Measurements from ENCODE around the gene SPDEF.

The SPDEF gene

DNA sequence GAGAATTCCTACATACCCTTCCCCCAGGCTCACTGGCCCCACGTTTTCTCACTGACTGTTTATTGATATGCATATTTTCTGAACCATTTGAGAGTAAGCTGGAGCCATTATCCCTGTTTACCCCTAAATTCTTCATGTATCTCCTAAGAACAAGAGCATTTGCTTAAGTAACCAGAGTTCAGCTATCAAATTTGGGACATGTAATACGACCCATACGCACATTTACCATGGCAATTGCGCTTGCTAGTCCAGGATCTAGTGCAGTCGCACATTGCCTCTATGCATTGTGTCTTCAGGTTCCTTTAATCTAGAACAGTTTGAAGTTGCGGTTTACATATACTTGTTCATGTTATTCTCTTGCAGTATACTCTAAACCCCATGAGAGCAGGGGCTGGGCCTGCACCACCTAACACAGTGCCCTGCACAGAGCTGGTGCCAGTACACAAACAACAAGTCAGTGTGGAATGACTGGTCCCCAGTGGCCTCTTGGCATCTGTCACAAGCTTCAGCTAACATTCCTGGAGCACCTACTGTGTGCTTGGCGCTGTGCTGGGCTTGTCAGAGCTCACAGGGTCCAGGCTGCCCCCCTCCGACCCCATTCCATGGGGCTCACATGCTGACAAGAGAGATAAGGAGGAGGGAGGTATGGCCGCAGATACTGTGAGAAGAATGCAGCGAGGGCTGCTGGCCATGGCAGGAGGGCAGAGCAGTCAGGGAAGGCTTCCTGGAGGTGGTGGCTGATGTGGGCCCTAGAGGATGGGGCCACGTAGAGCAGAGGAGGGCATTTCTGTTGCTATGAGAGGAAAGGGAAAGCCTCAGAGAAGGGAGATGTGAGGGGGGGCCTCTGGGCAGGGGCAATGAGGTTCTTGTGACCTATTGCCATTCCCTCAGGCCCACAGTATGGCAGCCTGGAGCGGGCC is 28.1 kb downstream of the SPDEF start:
- Histone ChIP-seq H3K4me3 (ENCODE audit: severe bottlenecking) (no peak overlapping the region), H3K9me3 (ENCODE audit: severe bottlenecking) (no peaks in the 10 kb centered on the region), H3K36me3 (ENCODE audit: low read depth) (no peaks in the 10 kb centered on the region), H3K27me3 (ENCODE audit: insufficient read depth, poor library complexity, severe bottlenecking) (no peaks in the 10 kb centered on the region), H3K4me1 (ENCODE audit: insufficient read depth, poor library complexity, severe bottlenecking) (no peaks in the 10 kb centered on the region), H3K27ac (ENCODE audit: poor library complexity, severe bottlenecking) (no peak overlapping the region)
- no peak for ATAC-seq (ENCODE audit: low read depth)
- TF ChIP-seq, protein P1, sequence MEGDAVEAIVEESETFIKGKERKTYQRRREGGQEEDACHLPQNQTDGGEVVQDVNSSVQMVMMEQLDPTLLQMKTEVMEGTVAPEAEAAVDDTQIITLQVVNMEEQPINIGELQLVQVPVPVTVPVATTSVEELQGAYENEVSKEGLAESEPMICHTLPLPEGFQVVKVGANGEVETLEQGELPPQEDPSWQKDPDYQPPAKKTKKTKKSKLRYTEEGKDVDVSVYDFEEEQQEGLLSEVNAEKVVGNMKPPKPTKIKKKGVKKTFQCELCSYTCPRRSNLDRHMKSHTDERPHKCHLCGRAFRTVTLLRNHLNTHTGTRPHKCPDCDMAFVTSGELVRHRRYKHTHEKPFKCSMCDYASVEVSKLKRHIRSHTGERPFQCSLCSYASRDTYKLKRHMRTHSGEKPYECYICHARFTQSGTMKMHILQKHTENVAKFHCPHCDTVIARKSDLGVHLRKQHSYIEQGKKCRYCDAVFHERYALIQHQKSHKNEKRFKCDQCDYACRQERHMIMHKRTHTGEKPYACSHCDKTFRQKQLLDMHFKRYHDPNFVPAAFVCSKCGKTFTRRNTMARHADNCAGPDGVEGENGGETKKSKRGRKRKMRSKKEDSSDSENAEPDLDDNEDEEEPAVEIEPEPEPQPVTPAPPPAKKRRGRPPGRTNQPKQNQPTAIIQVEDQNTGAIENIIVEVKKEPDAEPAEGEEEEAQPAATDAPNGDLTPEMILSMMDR (IDR thresholded peaks at IDR 0.05; ENCODE audit: poor library complexity, severe bottlenecking): peak; percentile 4
- no peak for DNase-seq (ENCODE audit: low spot score)

DNA sequence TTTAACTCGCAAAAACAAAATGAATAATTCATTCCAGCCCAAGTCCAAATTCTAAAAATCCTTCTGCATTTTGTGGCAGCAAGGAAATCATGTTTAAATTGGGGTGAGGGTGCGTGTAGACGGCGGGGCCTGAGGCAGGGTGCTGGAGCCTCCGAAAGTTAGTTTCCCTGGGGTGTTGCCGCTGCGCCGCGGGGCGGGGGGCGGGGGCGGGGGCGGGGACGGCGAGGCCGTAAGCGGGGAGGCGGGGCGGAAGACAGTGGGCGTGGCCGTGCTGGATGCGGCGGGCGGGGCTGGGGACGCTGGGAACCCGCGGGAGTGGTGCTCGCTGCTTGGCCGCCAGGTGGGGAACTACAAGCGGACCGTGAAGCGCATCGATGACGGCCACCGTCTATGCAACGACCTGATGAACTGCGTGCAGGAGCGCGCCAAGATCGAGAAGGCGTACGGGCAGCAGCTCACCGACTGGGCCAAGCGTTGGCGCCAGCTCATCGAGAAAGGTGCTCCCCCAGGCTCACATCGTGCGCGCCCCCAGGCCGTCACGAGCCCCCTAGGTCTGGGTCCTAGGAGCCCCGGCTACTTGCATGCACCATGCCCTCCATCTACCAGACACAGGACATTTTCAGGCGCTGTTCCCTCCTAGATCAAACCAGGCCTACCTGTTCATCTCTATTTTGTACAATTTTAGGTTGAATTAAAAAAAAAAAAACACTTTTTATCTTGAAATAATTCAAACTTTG is 29.0 kb downstream of the SPDEF start:
- ATAC-seq (ENCODE audit: low read depth) (peak; percentile 92), DNase-seq (ENCODE audit: low spot score) (peak; percentile 93)
- Histone ChIP-seq H3K4me1 (ENCODE audit: insufficient read depth, poor library complexity, severe bottlenecking) (no peaks in the 10 kb centered on the region), H3K27me3 (ENCODE audit: insufficient read depth, poor library complexity, severe bottlenecking) (no peaks in the 10 kb centered on the region), H3K4me3 (ENCODE audit: severe bottlenecking) (no peak overlapping the region), H3K27ac (ENCODE audit: poor library complexity, severe bottlenecking) (no peak overlapping the region), H3K36me3 (ENCODE audit: low read depth) (no peaks in the 10 kb centered on the region), H3K9me3 (ENCODE audit: severe bottlenecking) (no peaks in the 10 kb centered on the region)
- TF ChIP-seq, protein P1 (IDR thresholded peaks at IDR 0.05; ENCODE audit: poor library complexity, severe bottlenecking): peak; percentile 80

DNA sequence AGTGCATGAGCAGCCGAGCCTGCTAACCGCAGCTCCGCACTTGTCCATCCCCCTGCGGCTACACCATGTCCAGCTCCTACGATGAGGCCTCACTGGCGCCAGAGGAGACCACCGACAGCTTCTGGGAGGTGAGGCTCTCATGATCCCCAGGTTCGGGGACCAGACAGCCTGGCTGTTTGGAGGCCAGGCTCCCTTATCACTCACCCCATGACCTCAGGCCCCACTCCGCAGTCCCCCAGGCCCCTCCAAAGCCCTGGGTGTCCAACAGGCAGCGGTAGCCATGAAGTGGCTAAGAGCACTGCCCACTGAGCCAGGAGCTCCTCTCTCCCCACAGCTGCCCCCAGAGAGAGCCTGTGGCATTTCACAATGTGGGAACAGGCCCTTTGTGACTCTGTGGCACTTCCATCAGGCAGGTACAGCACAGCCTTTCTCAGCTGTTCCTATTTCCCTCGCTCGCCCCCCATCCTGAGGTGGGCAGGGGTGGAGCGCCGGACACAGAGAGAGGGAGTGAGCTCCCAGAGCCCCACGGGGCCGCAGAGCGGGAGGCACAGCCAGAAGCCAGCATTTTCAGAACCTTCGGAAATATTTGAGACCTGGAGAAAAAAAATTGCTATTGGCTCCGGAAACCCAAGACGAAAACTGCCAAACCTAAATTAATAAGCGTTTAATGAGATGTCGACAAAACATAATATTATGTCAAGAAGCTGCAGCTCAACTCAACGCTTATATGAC is 29.7 kb downstream of the SPDEF start:
- TF ChIP-seq, protein P1 (IDR thresholded peaks at IDR 0.05; ENCODE audit: poor library complexity, severe bottlenecking): no peak
- Histone ChIP-seq H3K36me3 (ENCODE audit: low read depth) (no peaks in the 10 kb centered on the region), H3K4me3 (ENCODE audit: severe bottlenecking) (no peak overlapping the region), H3K9me3 (ENCODE audit: severe bottlenecking) (no peaks in the 10 kb centered on the region), H3K4me1 (ENCODE audit: insufficient read depth, poor library complexity, severe bottlenecking) (no peaks in the 10 kb centered on the region), H3K27ac (ENCODE audit: poor library complexity, severe bottlenecking) (no peak overlapping the region), H3K27me3 (ENCODE audit: insufficient read depth, poor library complexity, severe bottlenecking) (no peaks in the 10 kb centered on the region)
- ATAC-seq (ENCODE audit: low read depth) (no peak), DNase-seq (ENCODE audit: low spot score) (no peak)

DNA sequence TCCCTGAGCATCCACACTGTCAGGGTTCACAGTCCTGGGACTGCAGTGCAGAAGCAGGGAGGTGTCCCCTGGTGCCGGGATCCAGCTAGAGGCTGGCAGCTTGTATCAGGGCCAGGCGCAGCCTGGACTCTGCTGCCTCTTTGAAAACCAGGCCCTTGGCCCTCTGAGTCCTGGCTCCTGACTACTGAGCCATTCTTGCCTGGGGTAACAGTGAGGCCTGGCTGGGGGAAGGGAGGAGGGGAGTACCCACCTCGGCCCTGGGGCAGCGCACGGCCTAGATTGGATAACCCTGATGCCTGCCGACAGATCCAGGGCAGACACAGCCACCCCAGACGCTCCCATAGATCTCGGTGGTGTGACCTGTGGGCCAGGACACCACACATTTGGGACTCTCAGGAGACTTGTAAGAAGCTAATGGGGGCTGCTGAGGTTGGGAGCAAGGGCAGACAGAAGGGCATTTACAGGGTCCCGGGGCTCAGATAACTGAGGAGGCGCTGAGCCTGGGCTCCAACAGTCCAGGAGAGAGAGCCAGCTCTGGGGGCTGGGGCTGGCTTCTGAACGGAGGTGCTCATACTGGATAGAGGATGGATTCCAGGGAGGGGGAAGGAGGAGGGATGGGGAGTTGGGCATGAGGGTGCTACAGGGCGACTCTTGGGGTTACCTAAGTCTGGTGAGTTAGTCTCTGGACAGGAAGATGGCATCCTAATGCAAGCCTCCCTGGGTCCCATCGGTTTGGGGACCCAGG is 30.5 kb downstream of the SPDEF start:
- no peak for ATAC-seq (ENCODE audit: low read depth)
- DNase-seq (ENCODE audit: low spot score): no peak
- H3K4me3 ChIP-seq (ENCODE audit: severe bottlenecking): no peak overlapping the region

More for the DNA sequence above, 30.5 kb downstream of the SPDEF start:
- Histone ChIP-seq H3K27ac (ENCODE audit: poor library complexity, severe bottlenecking) (no peak overlapping the region), H3K27me3 (ENCODE audit: insufficient read depth, poor library complexity, severe bottlenecking) (no peaks in the 10 kb centered on the region), H3K4me1 (ENCODE audit: insufficient read depth, poor library complexity, severe bottlenecking) (no peaks in the 10 kb centered on the region), H3K36me3 (ENCODE audit: low read depth) (no peaks in the 10 kb centered on the region), H3K9me3 (ENCODE audit: severe bottlenecking) (no peaks in the 10 kb centered on the region)
- TF ChIP-seq, protein P1 (IDR thresholded peaks at IDR 0.05; ENCODE audit: poor library complexity, severe bottlenecking): no peak
